HG02571 (cell line): ENCODE measurements around the gene MED19.
A peak's percentile ranks its signal among the peaks of the same experiment; 100 is the strongest.
"Not testable (repeated sequence)": the region's sequence is repeated elsewhere in the genome, so short reads cannot be mapped to it uniquely, and the experiment has no call there.

Source experiments
- ATAC-seq: cut with Tn5 transposase; IDR thresholded peaks from one replicate; pipeline ENCODE4 v1.9.1; 2021; ENCODE audit warnings: mild to moderate bottlenecking, moderate library complexity; ENCODE audit not compliant: unreplicated experiment

The MED19 gene, protein sequence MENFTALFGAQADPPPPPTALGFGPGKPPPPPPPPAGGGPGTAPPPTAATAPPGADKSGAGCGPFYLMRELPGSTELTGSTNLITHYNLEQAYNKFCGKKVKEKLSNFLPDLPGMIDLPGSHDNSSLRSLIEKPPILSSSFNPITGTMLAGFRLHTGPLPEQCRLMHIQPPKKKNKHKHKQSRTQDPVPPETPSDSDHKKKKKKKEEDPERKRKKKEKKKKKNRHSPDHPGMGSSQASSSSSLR

DNA sequence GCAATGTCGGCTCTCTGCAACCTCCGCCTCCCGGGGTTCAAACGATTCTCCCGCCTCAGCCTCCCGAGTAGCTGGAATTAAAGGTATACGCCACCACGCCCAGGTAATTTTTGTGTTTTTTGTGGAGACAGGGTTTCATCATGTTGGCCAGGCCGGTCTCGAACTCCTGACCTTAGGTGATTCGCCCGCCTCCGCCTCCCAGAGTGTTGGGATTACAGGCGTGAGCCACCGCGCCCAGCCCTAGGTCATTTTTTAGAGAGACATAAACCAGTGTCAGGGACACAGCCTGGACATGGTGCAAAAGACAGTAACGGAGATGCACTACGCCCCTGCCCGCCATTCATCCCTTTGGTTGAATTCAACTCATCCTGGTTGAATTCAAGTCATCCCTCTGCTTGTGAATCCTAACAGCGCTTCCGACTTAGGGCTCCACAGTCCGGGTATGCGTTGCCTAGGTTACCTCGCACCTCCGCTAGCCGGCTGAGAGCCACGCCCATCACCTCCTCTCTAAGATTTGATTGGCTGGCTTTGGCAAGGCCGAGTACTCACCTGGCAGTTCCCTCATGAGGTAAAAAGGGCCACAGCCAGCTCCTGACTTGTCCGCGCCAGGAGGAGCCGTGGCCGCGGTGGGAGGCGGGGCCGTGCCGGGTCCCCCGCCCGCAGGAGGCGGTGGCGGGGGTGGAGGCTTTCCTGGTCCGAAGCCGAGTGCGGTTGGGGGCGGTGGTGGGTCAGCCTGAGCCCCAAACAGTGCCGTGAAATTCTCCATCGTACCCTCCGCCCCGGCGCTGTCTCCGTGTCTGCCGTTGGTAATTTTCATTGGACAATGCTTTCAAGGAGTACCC is at the start of gene MED19:
Gene MED19 (minus strand): TSS at position 802 of the 842 bp plus-strand sequence. CDS start 36 bp downstream, at position 766.
- peak; percentile 40 for ATAC-seq

- no peak for ATAC-seq
Measured at GRCh38 chr11:57758174-57758573, 46.2 kb upstream of the MED19 start.

GRCh38 chr11:57752954-57753353 is 40.9 kb upstream of the MED19 start:
- ATAC-seq = no peak

DNA sequence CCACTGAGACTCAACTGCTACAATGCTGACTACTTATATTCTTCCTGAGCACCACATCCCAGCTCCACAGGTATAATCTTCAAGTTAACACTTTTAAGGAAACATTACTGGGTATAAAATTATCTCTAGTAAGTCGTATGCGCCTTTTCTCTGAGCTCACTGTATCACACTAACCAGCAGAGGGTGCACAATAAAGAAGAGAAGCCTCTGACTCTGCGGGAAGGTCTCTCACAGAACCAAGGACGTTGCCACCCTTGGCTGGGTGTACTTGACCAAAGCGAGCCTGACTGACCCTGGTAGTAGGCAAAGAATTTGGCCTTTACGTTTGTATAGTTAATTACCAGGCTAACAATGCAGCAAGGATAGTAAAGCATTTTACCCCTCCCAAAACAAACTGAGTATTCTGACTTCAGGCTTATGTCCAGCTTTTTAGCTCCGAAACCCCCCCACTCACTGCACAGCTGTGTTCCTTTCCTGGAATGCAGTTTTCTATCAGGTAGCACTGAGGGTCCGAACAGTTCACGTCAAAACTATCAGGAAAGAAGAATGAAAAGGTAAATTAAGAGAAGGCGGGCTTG is 39.8 kb upstream of the MED19 start, which contains the start of gene BTBD18:
Gene BTBD18 (minus strand): TSS at position 144 of the 578 bp plus-strand sequence. CDS start 631 bp downstream, outside the sequence.
- ATAC-seq = no peak

DNA sequence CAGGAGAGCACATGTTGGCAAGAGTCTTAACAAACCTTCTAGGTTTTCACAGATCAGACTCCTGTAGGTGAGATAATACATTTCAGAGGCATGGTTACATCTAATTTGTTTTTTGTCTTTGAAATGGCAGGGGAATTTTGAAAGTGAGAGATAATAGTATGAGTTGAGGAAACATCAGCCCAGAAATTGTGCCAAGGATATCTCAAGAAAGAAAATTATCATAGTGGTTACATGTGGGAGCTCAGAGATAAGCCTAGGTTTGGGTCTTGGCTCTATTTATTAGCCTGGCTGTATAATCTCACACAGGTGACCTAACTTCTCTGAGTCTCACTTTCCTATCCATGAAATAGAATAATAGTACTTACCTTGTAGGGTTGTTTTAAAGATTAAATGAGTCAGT is 39.2 kb upstream of the MED19 start:
- no peak for ATAC-seq

DNA sequence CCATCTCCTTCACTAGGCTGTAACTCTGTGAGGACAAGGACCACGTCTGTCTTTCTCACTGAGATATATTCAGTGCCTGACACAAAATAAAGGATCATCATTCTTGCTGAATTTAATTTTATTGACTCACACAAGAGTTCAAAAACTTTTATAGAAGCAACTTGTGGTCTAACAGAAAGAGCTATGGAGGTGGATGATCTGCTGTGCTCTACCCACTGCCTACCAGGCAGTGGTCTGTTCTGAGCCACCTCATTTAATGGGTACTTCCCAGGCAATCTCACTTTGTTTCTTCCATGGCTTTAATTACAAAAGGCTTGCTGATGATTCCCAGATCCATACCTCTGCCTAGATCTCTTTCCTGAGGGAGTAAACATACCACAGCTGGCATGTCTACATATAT is 34.9 kb upstream of the MED19 start:
- no peak for ATAC-seq

- ATAC-seq = no peak
Measured at GRCh38 chr11:57745206-57745605, 33.2 kb upstream of the MED19 start.

- no peak for ATAC-seq
Measured at GRCh38 chr11:57744357-57744756, 32.3 kb upstream of the MED19 start.

GRCh38 chr11:57742087-57742452 is 30.1 kb upstream of the MED19 start:
- ATAC-seq = no peak

GRCh38 chr11:57741132-57742086 is 29.4 kb upstream of the MED19 start, which contains the start of gene SELENOH:
Gene SELENOH (plus strand): TSS chr11:57741491. CDS start chr11:57741596, 105 bp downstream.
- peak; percentile 86 for ATAC-seq

DNA sequence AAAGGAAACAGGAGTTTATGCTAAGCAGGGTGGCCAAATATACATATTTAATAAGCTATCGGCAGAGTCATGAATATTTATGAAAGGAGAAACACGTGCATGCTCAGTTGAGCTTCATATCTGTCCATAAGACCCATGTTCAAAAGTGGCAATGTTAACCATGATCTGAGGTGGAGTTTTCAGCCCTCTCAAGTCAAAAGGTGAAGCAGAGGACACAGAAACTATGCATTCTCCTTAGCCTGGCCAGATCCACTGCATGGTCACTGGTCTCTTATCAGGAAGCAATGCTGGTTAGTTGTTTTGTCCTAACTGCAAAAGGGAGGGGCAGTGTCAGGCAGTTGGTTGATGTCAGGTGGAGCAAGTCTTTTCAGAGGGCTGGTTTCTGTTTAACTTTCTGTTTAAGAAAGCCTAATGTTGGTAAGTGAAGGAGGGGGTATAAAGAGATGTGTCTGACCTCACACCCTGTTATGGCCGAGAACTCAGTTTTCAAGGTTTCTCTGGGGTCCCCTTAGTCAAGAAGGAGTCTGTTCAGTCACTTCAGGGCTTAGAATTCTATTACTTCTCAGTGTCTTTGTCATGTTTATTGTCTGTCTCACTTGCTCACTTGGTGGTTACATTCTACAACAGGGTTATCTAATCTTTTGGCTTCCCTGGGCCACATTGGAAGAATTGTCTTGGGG is 23.7 kb upstream of the MED19 start:
- no peak for ATAC-seq

DNA sequence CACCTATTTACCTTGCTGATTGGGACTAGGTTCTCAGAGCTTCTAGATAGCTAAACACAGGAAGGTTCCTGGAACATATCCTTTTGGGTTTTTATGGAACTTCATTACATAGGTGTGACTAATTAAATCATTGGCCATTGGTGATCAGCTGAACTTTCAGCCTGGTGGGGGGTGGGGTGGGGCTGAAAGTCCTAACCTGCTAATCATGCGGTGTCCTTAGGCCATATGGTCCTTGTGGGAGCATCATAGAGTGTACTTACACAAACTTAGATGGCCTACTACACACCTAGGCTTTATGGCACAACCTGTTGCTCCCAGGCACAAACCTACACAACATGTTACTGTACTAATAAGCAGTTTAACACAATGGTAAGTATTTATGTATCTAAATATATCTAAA is 20.6 kb upstream of the MED19 start:
- no peak for ATAC-seq

GRCh38 chr11:57729479-57729878 is 17.5 kb upstream of the MED19 start:
- ATAC-seq = no peak

GRCh38 chr11:57728829-57729228 is 16.8 kb upstream of the MED19 start:
- ATAC-seq = no peak

- no peak for ATAC-seq
Measured at GRCh38 chr11:57727185-57727584, 15.2 kb upstream of the MED19 start.

GRCh38 chr11:57716726-57717125 is 4.7 kb upstream of the MED19 start:
- not testable (repeated sequence) for ATAC-seq

DNA sequence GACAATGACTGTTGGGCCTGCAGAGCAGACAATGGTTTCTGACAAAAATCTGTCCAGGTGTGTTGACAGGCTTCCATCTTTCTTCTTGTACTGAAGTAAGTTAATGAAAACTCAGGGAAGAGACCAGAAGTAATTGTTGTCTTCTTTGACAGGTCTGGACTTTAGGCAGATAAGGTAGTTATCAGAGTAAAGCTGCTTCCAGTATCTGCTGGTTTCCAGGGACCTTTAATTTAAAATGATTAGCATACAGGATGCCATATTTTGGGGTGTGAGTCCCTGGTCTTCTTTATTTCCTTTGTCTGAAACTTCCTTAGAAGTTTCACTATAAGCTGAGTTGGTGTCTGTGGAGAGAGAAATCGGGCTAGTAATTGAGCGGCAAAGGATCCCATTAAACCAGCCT is 1.8 kb upstream of the MED19 start:
- ATAC-seq = no peak

GRCh38 chr11:57712256-57713150 is 488 bp upstream of the MED19 start, which contains the start of gene TMX2:
Gene TMX2 (plus strand): TSS chr11:57712593. CDS start chr11:57712619, 26 bp downstream.
- ATAC-seq = peak; percentile 93

DNA sequence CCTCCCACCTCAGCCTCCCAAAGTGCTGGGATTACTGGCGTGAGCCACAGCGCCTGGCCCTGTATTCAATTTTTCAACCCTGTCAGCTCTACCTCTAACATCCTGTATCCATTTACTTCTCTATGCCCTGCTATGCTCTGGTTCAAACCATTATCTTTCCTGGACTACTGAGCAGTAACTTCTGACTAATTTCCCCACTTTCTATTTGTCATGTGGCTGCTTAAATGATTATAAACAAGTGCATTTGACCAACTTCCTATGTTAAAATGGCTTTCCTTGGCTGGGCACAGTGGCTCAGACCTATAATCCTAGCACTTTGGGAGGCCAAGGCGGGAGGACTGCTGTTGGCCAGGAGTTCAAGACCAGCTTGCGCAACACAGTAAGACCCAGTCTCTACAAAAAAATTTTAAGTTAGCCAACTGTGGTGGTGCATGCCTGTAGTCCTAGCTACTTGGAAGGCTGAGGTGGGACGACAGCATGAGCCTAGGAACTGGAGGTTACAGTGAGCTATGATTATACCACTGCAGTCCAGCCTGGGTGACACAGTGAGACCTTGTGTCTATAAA is 2.1 kb downstream of the MED19 start:
- ATAC-seq = no peak
